Measurements from ENCODE around the gene MSMO1. TPM values are rescaled to one million over a fixed set of nuclear protein-coding genes. Genes with fewer than 3 reads are reported as not detected.

MSMO1 gene
- polyA plus RNA-seq, 1 experiment, result 14.9 TPM

DNA sequence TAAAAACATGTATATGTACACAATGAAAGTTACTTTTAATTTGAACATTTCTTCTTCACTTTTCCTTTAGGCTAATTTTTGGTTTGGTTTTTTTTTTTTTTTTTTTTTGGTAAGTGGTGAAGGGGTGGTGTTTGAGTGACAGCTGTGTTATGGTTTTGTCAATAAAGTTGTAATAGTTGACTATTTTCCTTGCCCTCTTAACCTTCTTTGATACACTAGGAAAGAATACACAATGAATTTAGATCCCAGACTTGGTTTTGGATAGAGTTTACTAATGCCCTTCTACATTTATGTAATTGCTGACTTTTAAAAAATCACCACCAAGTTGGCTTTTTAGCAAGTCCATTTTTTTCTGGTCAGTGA lies 38.1 kb upstream of the MSMO1 start:
- ChIA-PET CTCF (interaction anchor here (0.6 kb wide), 1 partner anchor 167 kb away, joined by 3 read pairs; no protein-coding TSS in a partner anchor), POLR2A (no interaction called here)
- TF ChIP-seq, protein P1, sequence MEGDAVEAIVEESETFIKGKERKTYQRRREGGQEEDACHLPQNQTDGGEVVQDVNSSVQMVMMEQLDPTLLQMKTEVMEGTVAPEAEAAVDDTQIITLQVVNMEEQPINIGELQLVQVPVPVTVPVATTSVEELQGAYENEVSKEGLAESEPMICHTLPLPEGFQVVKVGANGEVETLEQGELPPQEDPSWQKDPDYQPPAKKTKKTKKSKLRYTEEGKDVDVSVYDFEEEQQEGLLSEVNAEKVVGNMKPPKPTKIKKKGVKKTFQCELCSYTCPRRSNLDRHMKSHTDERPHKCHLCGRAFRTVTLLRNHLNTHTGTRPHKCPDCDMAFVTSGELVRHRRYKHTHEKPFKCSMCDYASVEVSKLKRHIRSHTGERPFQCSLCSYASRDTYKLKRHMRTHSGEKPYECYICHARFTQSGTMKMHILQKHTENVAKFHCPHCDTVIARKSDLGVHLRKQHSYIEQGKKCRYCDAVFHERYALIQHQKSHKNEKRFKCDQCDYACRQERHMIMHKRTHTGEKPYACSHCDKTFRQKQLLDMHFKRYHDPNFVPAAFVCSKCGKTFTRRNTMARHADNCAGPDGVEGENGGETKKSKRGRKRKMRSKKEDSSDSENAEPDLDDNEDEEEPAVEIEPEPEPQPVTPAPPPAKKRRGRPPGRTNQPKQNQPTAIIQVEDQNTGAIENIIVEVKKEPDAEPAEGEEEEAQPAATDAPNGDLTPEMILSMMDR (IDR thresholded peaks at IDR 0.05; ENCODE audit: insufficient read depth, low read depth, low read length), result no peak
- Histone ChIP-seq H3K36me3 (ENCODE audit: control insufficient read depth, insufficient read depth, low read length) (no peaks in the 10 kb centered on the region), H3K27me3 (ENCODE audit: control insufficient read depth, insufficient read depth, low read length) (no peaks in the 10 kb centered on the region), H3K4me3 (ENCODE audit: low read depth, low read length) (no peak overlapping the region)
- no peak for DNase-seq (ENCODE audit: low read depth)

DNA sequence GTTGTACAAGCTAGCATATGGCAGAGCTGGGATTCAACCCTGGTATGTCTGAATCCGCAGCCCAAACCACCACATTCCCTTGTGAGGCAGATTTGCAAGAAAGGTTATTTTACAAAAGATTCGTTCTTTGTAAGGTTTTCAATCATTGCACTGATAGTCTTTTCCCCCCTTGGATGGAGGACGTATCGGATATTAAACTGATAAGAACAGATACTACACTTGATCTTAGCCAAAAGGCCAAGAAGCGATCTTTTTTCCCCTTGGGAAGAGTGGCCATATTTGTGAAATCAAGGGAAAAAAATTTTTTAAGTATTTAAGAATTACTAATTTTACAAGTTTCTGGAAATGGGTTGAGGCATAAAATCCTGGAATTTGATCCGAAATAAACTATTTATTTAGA lies 34.4 kb upstream of the MSMO1 start:
- ChIA-PET CTCF (no interaction called here), POLR2A (no interaction called here)
- Histone ChIP-seq H3K4me3 (ENCODE audit: low read depth, low read length) (no peak overlapping the region), H3K36me3 (ENCODE audit: control insufficient read depth, insufficient read depth, low read length) (no peaks in the 10 kb centered on the region), H3K27me3 (ENCODE audit: control insufficient read depth, insufficient read depth, low read length) (no peaks in the 10 kb centered on the region)
- TF ChIP-seq, protein P1 (IDR thresholded peaks at IDR 0.05; ENCODE audit: insufficient read depth, low read depth, low read length), result no peak
- no peak for DNase-seq (ENCODE audit: low read depth)

DNA sequence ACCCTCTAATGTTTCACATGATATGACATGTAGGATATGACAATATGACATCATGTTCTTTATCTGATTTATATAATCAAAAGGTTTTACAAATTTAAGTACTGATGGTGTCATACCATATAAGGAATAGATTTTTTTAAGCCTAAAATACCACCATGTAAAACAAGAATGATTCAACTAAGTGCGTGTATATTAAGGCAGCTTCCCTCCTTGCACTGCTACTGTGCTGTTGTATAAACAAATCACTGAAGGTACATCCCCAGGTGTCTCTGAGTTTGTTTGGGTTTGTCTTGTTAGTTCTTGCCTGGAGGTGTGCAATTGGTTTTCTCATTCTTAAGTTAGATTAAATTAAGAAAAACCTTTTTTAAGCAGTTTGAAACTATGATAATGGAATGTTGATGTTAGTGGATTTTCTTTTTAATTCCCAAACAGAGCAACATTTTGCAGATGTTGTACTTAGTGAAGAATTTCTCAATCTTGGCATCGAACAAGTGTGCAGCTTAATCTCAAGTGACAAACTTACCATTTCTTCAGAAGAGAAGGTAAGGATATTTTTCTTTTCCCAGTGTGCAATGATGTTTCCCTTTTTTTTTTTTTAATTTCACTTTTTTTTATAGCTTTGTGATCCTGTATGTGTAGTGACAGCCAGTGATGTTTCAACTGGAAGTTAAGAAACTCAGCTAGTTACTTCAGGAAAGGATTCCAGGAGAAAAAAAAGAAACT lies 33.4 kb upstream of the MSMO1 start:
- ChIA-PET POLR2A (no interaction called here), CTCF (no interaction called here)
- no peak for DNase-seq (ENCODE audit: low read depth)
- TF ChIP-seq, protein P1 (IDR thresholded peaks at IDR 0.05; ENCODE audit: insufficient read depth, low read depth, low read length), result no peak
- Histone ChIP-seq H3K36me3 (ENCODE audit: control insufficient read depth, insufficient read depth, low read length) (no peaks in the 10 kb centered on the region), H3K27me3 (ENCODE audit: control insufficient read depth, insufficient read depth, low read length) (no peaks in the 10 kb centered on the region), H3K4me3 (ENCODE audit: low read depth, low read length) (no peak overlapping the region)

DNA sequence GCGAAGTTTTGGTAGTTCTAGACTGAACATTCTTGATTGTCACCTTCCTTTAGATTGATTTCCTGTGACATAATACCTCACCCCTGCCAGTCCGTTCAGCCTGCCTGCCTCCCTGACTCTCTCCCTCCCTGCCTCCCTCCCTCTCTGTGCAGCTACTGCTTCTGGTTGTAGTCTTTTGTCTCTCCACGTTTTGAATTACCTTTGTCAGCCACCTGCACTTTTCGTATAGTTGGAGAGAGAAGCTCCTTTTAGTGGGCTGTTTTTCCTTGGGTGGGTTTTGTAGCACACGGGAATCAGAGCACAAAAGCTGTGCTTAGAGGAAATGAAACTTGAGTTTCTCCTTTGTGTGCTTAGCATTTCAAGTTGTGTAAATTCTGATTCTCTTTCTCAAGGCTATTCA lies 32.6 kb upstream of the MSMO1 start:
- H3K36me3 ChIP-seq (ENCODE audit: control insufficient read depth, insufficient read depth, low read length), result no peaks in the 10 kb centered on the region
- H3K27me3 ChIP-seq (ENCODE audit: control insufficient read depth, insufficient read depth, low read length), result no peaks in the 10 kb centered on the region
- ChIA-PET CTCF (no interaction called here), POLR2A (no interaction called here)
- DNase-seq (ENCODE audit: low read depth), result no peak
- H3K4me3 ChIP-seq (ENCODE audit: low read depth, low read length), result no peak overlapping the region
- TF ChIP-seq, protein P1 (IDR thresholded peaks at IDR 0.05; ENCODE audit: insufficient read depth, low read depth, low read length), result no peak

DNA sequence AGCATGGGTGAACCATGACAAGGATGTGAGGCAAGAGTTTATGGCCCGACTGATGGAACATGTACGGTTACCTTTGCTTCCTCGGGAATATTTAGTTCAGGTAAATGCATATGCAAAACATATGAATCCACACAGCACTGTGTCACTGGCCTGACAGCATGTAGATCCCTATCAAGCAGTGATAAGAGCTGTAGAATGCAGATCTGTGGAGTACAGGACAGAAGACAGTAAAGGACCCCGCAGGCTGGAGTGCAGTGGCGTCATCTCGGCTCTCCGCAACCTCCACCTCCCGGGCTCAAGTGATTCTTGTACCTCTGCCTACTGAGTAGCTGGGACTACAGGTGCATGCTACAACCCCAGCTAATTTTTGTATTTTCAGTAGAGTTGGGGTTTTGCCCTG lies 29.8 kb upstream of the MSMO1 start:
- POLR2A ChIA-PET, result no interaction called here
- Histone ChIP-seq H3K27me3 (ENCODE audit: control insufficient read depth, insufficient read depth, low read length) (no peaks in the 10 kb centered on the region), H3K4me3 (ENCODE audit: low read depth, low read length) (no peak overlapping the region), H3K36me3 (ENCODE audit: control insufficient read depth, insufficient read depth, low read length) (peaks cover 1% of the 10 kb centered on the region)
- DNase-seq (ENCODE audit: low read depth), result no peak
- CTCF ChIA-PET, result no interaction called here
- TF ChIP-seq, protein P1 (IDR thresholded peaks at IDR 0.05; ENCODE audit: insufficient read depth, low read depth, low read length), result no peak

All from BJ (cell line).